Esophagus (tissue), 2 donors: ENCODE results near the gene SLC35E2B. TPM values are rescaled to one million over a fixed set of nuclear protein-coding genes. Genes with fewer than 3 reads are reported as not detected.

Experiments
- polyA plus RNA-seq, 2 donors: library from polyadenylated mRNA; stranded (reverse); fragments of 200-250 nt; gene quantifications; one replicate each; pipeline ENCODE4 v1.2.3, GENCODE V29; 2013
- donor health status: healthy with polysubstance abuse.
- donor health status: Bipolar disorder and iron deficiency.

Gene SLC35E2B
- polyA plus RNA-seq, 2 donors: 12.0 to 17.9 TPM

Other genes starting within 250 kb of the SLC35E2B start
- 1 to 10 TPM; 1.8 to 2.1 TPM for gene ATAD3C, start 243.1 kb downstream of the SLC35E2B start, polyA plus RNA-seq
- gene ATAD3B, start 221.0 kb downstream of the SLC35E2B start, polyA plus RNA-seq: 10 to 100 TPM; 20.7 to 43.3 TPM
- 10 to 100 TPM; 25.4 to 26.1 TPM for gene ATAD3A, start 180.6 kb downstream of the SLC35E2B start, polyA plus RNA-seq
- gene TMEM240, start 152.2 kb downstream of the SLC35E2B start, polyA plus RNA-seq: 1 to 10 TPM; 2.1 to 3.1 TPM
- gene SSU72, start 117.9 kb downstream of the SLC35E2B start, polyA plus RNA-seq: 10 to 100 TPM; 67.7 to 91.4 TPM
- gene FNDC10, start 92.7 kb downstream of the SLC35E2B start, polyA plus RNA-seq: 1 to 10 TPM; 7.5 to 8.3 TPM
- gene MIB2, start 77.3 kb downstream of the SLC35E2B start, polyA plus RNA-seq: 100 to 1,000 TPM in 1 of 2 donors, 10 to 100 TPM in 1; 89.9 to 153 TPM
- 1 to 10 TPM in 1 of 2 donors, under 1 TPM in 1; 0.91 to 2.7 TPM for gene MMP23B, start 60.6 kb downstream of the SLC35E2B start, polyA plus RNA-seq
- gene CDK11B, start 33.8 kb downstream of the SLC35E2B start, polyA plus RNA-seq: 10 to 100 TPM; 20.6 to 21.0 TPM
- gene CDK11A, start 31.6 kb upstream of the SLC35E2B start, polyA plus RNA-seq: 10 to 100 TPM; 15.4 to 56.7 TPM
- 10 to 100 TPM; 32.1 to 39.7 TPM for gene NADK, start 85.7 kb upstream of the SLC35E2B start, polyA plus RNA-seq
- 10 to 100 TPM; 43.3 to 66.1 TPM for gene GNB1, start 198.3 kb upstream of the SLC35E2B start, polyA plus RNA-seq
- gene CALML6, start 222.5 kb upstream of the SLC35E2B start, polyA plus RNA-seq: under 1 TPM; 0.22 to 0.83 TPM
- 1 to 10 TPM; 2.1 TPM for gene TMEM52, start 226.5 kb upstream of the SLC35E2B start, polyA plus RNA-seq